HG03280 (cell line): ENCODE measurements around the gene IRF8.
"Not testable (repeated sequence)": the region's sequence is repeated elsewhere in the genome, so short reads cannot be mapped to it uniquely, and the experiment has no call there.

Experiments
- ATAC-seq: cut with Tn5 transposase; IDR thresholded peaks from one replicate; pipeline ENCODE4 v1.9.1; 2021; ENCODE audit warnings: mild to moderate bottlenecking, moderate library complexity; ENCODE audit not compliant: unreplicated experiment

IRF8 gene

GRCh38 chr16:85929259-85929721 is 30.3 kb downstream of the IRF8 start:
- no peak for ATAC-seq

- ATAC-seq = no peak
These were observed 31.3 kb downstream of the IRF8 start for GRCh38 chr16:85930301-85930700.

- no peak for ATAC-seq
These were observed 32.8 kb downstream of the IRF8 start for GRCh38 chr16:85931596-85932402.

- no peak for ATAC-seq
These were observed 35.2 kb downstream of the IRF8 start for GRCh38 chr16:85934210-85934609.

- ATAC-seq = no peak
These were observed 36.5 kb downstream of the IRF8 start for GRCh38 chr16:85935391-85935973.

- peak; percentile 66 for ATAC-seq
These were observed 37.2 kb downstream of the IRF8 start for GRCh38 chr16:85935974-85936760.

GRCh38 chr16:85936816-85937215 is 37.9 kb downstream of the IRF8 start:
- ATAC-seq = peak; percentile 18

GRCh38 chr16:85940214-85940613 is 41.3 kb downstream of the IRF8 start:
- no peak for ATAC-seq

- ATAC-seq = no peak
These were observed 43.1 kb downstream of the IRF8 start for GRCh38 chr16:85941863-85942644.

- ATAC-seq = not testable (repeated sequence)
These were observed 43.7 kb downstream of the IRF8 start for GRCh38 chr16:85942659-85943058.

GRCh38 chr16:85943711-85944110 is 44.7 kb downstream of the IRF8 start:
- no peak for ATAC-seq

- ATAC-seq = no peak
These were observed 45.8 kb downstream of the IRF8 start for GRCh38 chr16:85944572-85945423.

- ATAC-seq = no peak
These were observed 46.4 kb downstream of the IRF8 start for GRCh38 chr16:85945424-85945751.

- no peak for ATAC-seq
These were observed 47.7 kb downstream of the IRF8 start for GRCh38 chr16:85946541-85947124.

GRCh38 chr16:85947230-85948137 is 48.5 kb downstream of the IRF8 start:
- peak; percentile 69 for ATAC-seq

GRCh38 chr16:85948138-85948509 is 49.2 kb downstream of the IRF8 start:
- peak; percentile 28 for ATAC-seq

- no peak for ATAC-seq
These were observed 49.8 kb downstream of the IRF8 start for GRCh38 chr16:85948616-85949265.
